Right renal cortex interstitium (tissue), 3 donors: ENCODE measurements around the gene LMF1. TPM values are rescaled to one million over a fixed set of nuclear protein-coding genes. Genes with fewer than 3 reads are reported as not detected.
"Not testable (repeated sequence)": the region's sequence is repeated elsewhere in the genome, so short reads cannot be mapped to it uniquely, and the experiment has no call there.

Source experiments
- DNase-seq, 3 donors: peaks; one replicate each; pipeline ENCODE4 v3.0.0-alpha.2; 2013; ENCODE audit warnings: low read depth in 3 of 3, low spot score in 2 of 3
- polyA plus RNA-seq, 3 donors: library from polyadenylated mRNA; unstranded; fragments of 120-200 nt; gene quantifications; one replicate each; pipeline ENCODE4 v1.2.1, GENCODE V29; 2013; ENCODE audit not compliant: insufficient read length in 3 of 3

LMF1 gene
- polyA plus RNA-seq, 3 donors = 13.8 to 16.3 (median 13.9) TPM

- DNase-seq = no peak
Measured at GRCh38 chr16:973366-973765, 2.6 kb upstream of the LMF1 start.

DNA sequence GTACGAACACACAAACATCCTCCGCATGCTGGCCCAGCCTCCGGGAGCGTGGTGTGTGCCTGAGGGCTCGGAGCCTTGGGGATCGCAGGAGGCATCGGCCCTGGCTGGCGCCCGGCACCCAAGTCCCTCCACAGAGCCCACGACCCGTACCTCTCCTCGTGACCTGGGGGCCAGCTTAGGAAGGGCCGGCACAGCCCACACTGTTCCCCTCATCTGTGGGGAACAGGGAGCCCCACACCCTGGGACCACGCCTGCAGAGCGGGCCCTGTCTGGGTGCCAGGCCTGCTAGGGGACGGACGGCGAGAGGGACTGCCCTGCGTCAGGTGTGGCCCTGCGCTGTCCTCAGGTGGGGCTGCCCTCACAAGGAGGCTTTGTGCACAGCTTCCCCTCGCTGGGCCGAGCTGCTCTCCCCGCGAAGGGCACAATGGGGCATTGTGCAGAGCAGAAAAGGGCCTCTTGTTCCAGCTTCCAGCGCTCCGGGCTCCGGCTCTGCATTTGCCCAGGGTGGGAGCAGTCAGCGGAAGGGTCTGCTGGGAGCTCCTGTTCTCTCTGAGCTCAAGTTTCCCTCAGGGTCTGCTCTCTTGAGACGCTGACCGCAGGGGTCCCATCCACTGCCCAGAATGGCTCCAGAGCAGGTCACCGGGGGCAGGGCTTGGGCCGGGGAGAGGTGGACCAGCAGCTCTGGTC is 1.7 kb upstream of the LMF1 start:
- no peak for DNase-seq

GRCh38 chr16:971981-972315 is 1.2 kb upstream of the LMF1 start:
- no peak for DNase-seq

GRCh38 chr16:971582-971905 is 760 bp upstream of the LMF1 start:
- DNase-seq = no peak

GRCh38 chr16:970386-970765 is 408 bp downstream of the LMF1 start:
- DNase-seq = no peak

DNA sequence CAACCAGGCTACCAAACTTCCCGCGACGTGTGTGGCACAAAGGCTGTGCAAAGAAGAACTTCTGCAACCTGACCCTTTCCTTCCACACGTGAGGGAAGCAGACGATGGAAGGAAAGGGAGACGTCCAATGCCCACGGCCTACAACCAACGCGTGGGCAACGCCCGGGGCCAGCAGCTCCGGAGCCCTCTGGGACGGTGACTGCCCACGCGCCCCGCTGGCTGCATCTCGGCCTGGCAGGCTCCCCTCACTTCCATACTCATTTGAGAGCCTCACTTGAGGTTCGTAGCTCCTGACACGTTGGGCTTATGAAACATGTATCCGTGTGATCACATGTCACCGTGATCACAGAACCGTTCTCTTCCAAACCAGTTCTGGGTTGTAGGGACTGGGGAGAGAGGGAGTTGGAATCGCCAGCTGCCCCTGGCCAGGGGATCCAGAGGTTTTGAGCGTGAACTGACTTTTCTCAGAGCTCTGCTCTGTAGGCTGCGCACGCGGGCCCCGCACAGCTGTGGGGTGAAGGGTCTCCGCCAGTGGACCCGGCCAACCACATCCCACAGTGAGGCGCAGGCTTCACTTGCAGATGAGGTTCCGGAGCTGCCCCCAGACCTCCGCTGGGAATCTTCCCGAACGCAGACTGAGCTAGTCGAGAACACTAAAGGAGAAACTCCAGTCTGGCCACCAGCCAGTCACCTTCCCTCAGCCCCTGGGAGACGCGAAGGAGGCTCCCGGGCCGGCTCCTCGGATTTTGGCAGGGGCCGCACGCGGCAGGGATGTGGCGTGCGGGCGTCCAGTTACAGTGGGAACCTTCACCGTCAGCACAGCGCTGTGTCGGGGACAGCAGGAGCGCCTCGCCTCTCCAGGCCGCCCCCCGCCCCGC is 1.0 kb downstream of the LMF1 start:
- DNase-seq = no peak

DNA sequence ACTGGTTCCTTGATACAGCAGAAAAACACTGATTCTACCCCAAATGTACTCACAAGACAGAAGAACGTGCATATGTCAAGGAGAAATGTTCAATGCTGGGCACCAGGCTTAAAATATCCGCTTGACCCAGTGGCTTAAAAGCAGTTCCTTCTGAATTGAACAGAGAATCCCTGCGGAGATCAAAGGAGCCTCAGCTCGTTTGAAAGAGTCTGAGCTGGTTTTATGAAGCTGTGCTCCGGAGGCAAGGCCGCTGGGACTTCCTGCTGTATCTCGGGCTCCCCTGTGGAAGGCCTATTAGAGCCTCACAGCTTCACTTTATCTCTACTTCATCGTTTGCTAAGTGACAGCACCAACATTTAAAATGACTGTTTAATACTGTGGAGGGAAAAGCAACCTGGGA is 2.2 kb downstream of the LMF1 start:
- no peak for DNase-seq

GRCh38 chr16:967546-968295 is 3.1 kb downstream of the LMF1 start:
- DNase-seq = no peak

DNA sequence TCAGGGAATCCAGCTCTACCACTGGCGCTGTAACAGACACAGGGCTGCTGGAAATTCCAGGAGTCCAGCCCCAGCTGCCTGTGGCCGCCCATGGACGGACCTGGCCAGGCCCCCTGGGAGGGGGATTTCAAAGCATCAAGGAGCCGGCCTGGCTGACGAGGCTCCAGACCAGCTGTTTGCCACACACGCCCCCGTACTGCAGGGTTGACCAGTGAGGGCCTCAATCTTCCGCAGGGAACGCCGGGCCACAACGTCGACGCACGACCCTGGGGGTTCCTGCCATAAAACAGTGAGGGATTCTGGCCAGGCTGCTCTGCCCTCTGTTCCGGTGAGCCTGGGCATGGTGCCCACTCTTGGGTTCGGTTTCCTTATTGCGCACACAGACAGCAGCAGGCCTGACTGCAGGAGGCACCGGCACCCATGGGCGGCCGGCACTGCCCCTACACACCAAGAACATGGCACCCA is 3.7 kb downstream of the LMF1 start:
- DNase-seq = no peak

- no peak for DNase-seq
Measured at GRCh38 chr16:966505-966904, 4.3 kb downstream of the LMF1 start.

- DNase-seq = no peak
Measured at GRCh38 chr16:966035-966434, 4.7 kb downstream of the LMF1 start.

DNA sequence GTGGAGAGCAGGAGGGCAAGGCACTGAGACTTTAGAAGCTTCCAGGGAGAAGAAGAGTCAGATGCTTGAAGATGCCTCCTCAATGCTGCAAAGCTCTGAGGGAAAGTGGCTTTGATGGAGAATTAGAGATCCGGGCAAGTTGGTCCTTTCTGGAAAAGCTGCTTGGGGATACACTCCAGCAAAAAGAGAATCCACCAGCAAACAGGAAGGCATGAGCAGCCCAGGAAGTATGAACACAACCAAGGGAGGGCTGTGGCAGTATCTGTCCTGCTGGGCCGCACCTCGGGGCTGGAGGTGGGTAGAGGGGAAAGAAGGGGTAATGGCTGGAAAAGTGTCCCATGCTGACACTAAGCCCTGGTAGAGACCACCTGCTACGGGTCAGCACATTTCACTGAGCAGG is 5.3 kb downstream of the LMF1 start:
- no peak for DNase-seq

DNA sequence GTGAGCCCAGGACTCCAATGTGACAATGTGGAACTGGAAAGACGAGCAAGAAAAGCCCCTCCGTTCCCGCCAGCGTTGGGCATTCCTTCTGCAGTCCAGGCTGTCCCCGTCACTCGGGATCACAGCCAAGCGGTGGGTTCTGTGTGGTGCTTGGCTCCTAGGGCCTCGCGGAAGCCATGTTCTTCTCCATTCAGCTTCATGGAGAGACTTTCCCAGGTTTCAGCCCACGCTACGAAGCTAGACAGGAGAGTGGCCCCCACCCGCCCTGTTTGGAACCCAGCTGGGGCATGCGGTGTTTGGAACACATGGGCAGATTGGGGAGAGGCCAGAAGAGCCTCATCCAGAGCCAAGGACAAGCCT is 5.8 kb downstream of the LMF1 start:
- no peak for DNase-seq

- no peak for DNase-seq
Measured at GRCh38 chr16:964356-965035, 6.3 kb downstream of the LMF1 start.

GRCh38 chr16:963913-964312 is 6.9 kb downstream of the LMF1 start:
- DNase-seq = no peak

GRCh38 chr16:962901-963814 is 7.6 kb downstream of the LMF1 start:
- DNase-seq = no peak

DNA sequence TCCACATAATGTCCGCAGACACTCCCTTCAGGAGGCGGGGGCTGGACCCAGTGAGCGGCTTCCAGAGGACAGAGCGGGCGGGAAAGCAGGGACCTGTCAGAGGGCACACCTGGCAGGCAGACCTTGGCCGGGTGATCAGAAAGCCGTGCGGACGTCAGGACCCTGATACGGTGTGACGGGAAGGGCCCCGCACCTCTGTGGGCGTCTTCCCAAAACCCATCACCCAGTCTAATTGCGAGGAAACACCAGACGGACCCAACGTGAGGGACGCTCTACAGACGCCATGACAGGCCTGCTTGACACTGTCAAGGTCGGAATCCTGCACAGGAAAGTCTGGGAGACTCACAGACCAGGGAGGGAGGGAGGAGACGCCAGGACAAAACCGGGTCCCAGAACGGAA is 8.4 kb downstream of the LMF1 start:
- no peak for DNase-seq

- no peak for DNase-seq
Measured at GRCh38 chr16:959232-960040, 11.3 kb downstream of the LMF1 start.

- not testable (repeated sequence) for DNase-seq
Measured at GRCh38 chr16:955766-956165, 15.0 kb downstream of the LMF1 start.
